A549 (cell line): ENCODE results near the gene FAAP100.

Source experiments
- CHD2 ChIP-seq: fragments of 150-350 bp; IDR thresholded peaks from 2 replicates; pipeline ENCODE4 v1.6.1; 2014; ENCODE audit warnings: low read length; ENCODE audit not compliant: partially characterized antibody
- CTCF ChIP-seq: fragments of >200 bp; sonication (Bioruptor Twin); formaldehyde crosslinking; IDR thresholded peaks from 3 replicates; pipeline ENCODE4 v1.5.1; 2016
- ELK1 ChIP-seq: fragments of 150-350 bp; IDR thresholded peaks from 2 replicates; pipeline ENCODE4 v1.6.1; 2014; ENCODE audit warnings: low read depth, mild to moderate bottlenecking, low read length
- HES2 ChIP-seq: fragments of >200 bp; sonication (Bioruptor Twin); formaldehyde crosslinking; IDR thresholded peaks from 2 replicates; pipeline ENCODE4 v1.6.1; 2016
- JUN ChIP-seq, 2 experiments: fragments of >200 bp; sonication (Bioruptor Twin); formaldehyde crosslinking; IDR thresholded peaks; 2 replicates in 1 of 2; 3 replicates in 1 of 2; pipeline ENCODE4 v1.6.1; 2016 to 2017
- MAFK ChIP-seq: fragments of 450-650 bp; IDR thresholded peaks from 2 replicates; pipeline ENCODE4 v1.6.1; 2014; ENCODE audit not compliant: partially characterized antibody
- MYC ChIP-seq: IDR thresholded peaks from 2 replicates; pipeline ENCODE4 v1.6.1; 2012; ENCODE audit warnings: mild to moderate bottlenecking, inconsistent platforms, low read length, improper control_type of control experiment, borderline replicate concordance
- NPAS2 ChIP-seq: fragments of 250-450 bp; sonication (Bioruptor Pico); IDR thresholded peaks from 2 replicates; pipeline ENCODE4 v1.8.0; 2022; ENCODE audit warnings: mild to moderate bottlenecking, moderate library complexity, borderline replicate concordance
- POLR2A ChIP-seq: IDR thresholded peaks from 2 replicates; pipeline ENCODE4 v1.6.1; 2012; ENCODE audit warnings: mild to moderate bottlenecking, low read length
- POLR2AphosphoS2 ChIP-seq: conservative IDR thresholded peaks from 2 replicates; pipeline ENCODE4 v1.6.1; 2012; ENCODE audit warnings: low read length, improper control_type of control experiment, inconsistent platforms
- REST ChIP-seq: fragments of 200-600 bp; sonication (generic); IDR thresholded peaks from 2 replicates; pipeline ENCODE4 v1.6.1; 2016; ENCODE audit warnings: antibody characterized with exemption, mild to moderate bottlenecking, moderate library complexity

- TF ChIP-seq POLR2A (no peak), CTCF (no peak), MAFK (no peak), JUN (IDR thresholded peaks at IDR 0.05) (no peak), REST (no peak), NPAS2 (CRISPR knock-in tag) (no peak), POLR2AphosphoS2 (no peak), CHD2 (no peak), MYC (no peak), HES2 (no peak), ELK1 (no peak)
Observed at GRCh38 chr17:81590121-81590520, 38.0 kb upstream of the FAAP100 start.
